Endodermal cell (in vitro differentiated cells): Measurements from ENCODE around the gene SLC29A4. TPM values are rescaled to one million over a fixed set of nuclear protein-coding genes. Genes with fewer than 3 reads are reported as not detected.
"Not testable (repeated sequence)": the region's sequence is repeated elsewhere in the genome, so short reads cannot be mapped to it uniquely, and the experiment has no call there.

Source experiments
- DNase-seq: peaks from one replicate; pipeline ENCODE4 v3.0.0-alpha.2; 2017
- H3K27ac ChIP-seq: 2 replicates; pipeline ENCODE4 v1.5.1; 2013; ENCODE audit warnings: mild to moderate bottlenecking, low read depth, low read length, moderate library complexity
- H3K27me3 ChIP-seq: 2 replicates; pipeline ENCODE4 v1.6.1; 2013; ENCODE audit warnings: mild to moderate bottlenecking, low read length, moderate library complexity; ENCODE audit not compliant: insufficient read depth, control insufficient read depth, poor library complexity, severe bottlenecking
- H3K36me3 ChIP-seq: 2 replicates; pipeline ENCODE4 v1.7.0; 2013; ENCODE audit warnings: mild to moderate bottlenecking, low read length, moderate library complexity; ENCODE audit not compliant: control insufficient read depth, insufficient read depth
- H3K4me1 ChIP-seq: one replicate; pipeline ENCODE4 v1.7.0; 2013; ENCODE audit warnings: low read length; ENCODE audit not compliant: control insufficient read depth, insufficient read depth
- H3K4me3 ChIP-seq: 2 replicates; pipeline ENCODE4 v1.5.1; 2013; ENCODE audit warnings: mild to moderate bottlenecking, low read length, moderate library complexity
- H3K9ac ChIP-seq: 2 replicates; pipeline ENCODE4 v1.6.1; 2013; ENCODE audit warnings: mild to moderate bottlenecking, low read length, moderate library complexity; ENCODE audit not compliant: poor library complexity, severe bottlenecking; ENCODE audit errors: extremely low read depth
- H3K9me3 ChIP-seq: 2 replicates; pipeline ENCODE4 v1.6.1; 2013; ENCODE audit warnings: mild to moderate bottlenecking, low read length, moderate library complexity; ENCODE audit not compliant: control insufficient read depth
- H3K27ac Mint-ChIP-seq: 2 replicates; pipeline ENCODE4 v1.8.0; 2020; ENCODE audit warnings: mixed read lengths
- H3K27me3 Mint-ChIP-seq: 2 replicates; pipeline ENCODE4 v1.8.0; 2021; ENCODE audit warnings: mild to moderate bottlenecking, mixed read lengths; ENCODE audit not compliant: insufficient read depth
- H3K36me3 Mint-ChIP-seq: 2 replicates; pipeline ENCODE4 v1.8.0; 2020; ENCODE audit warnings: low read depth, mixed read lengths
- H3K4me1 Mint-ChIP-seq: 2 replicates; pipeline ENCODE4 v1.8.0; 2020; ENCODE audit warnings: mixed read lengths
- H3K4me3 Mint-ChIP-seq: 2 replicates; pipeline ENCODE4 v1.8.0; 2020; ENCODE audit warnings: mild to moderate bottlenecking, moderate library complexity, mixed read lengths
- H3K9me3 Mint-ChIP-seq: 2 replicates; pipeline ENCODE4 v1.8.0; 2020; ENCODE audit warnings: mild to moderate bottlenecking, mixed read lengths
- CTCF ChIP-seq: fragments of 200-600 bp; sonication (generic); conservative IDR thresholded peaks from 2 replicates; pipeline ENCODE4 v1.5.0; 2021; ENCODE audit warnings: antibody characterized with exemption, mild to moderate bottlenecking
- WGBS, 2 experiments: methylation state at CpG; one replicate each; pipeline versions ENCODE4 v1.1.5 to v1.1.7; 2013; ENCODE audit warnings: missing lambda C conversion rate in 2 of 2, mixed read lengths in 1 of 2; ENCODE audit not compliant: insufficient coverage in 1 of 2, insufficient read length in 1 of 2; 5-methylcytosine and 5-hydroxymethylcytosine counted together
- total RNA-seq, 2 donors: library from RNA; stranded (reverse); fragmentation: NEBNext Ultra II Directional in 1 of 2; extraction: Animal tissue kit (Norgen Biotek cat#: 25700) in 1 of 2; gene quantifications; 2 replicates in 1 of 2; 3 replicates in 1 of 2; pipeline ENCODE4 v1.2.1, GENCODE V29; 2021

Gene SLC29A4
- total RNA-seq, 2 donors from 2014 or later, result 15.0 to 23.8 TPM

GRCh38 chr7:5255832-5256231 lies 26.9 kb upstream of the SLC29A4 start:
- 83 to 94% methylated on average over 3 of the region's 3 CpGs for WGBS, 2 experiments
- H3K4me1 ChIP-seq, result no peaks in the 10 kb centered on the region
- no peaks in the 10 kb centered on the region for H3K36me3 Mint-ChIP-seq
- no peaks in the 10 kb centered on the region for H3K9me3 Mint-ChIP-seq
- peaks cover 10% of the 10 kb centered on the region for H3K4me1 Mint-ChIP-seq
- no peak overlapping the region for H3K27ac Mint-ChIP-seq
- H3K9me3 ChIP-seq, result no peaks in the 10 kb centered on the region
- H3K9ac ChIP-seq, result no peak overlapping the region
- H3K4me3 Mint-ChIP-seq, result no peak overlapping the region
- H3K36me3 ChIP-seq, result no peaks in the 10 kb centered on the region
- no peak overlapping the region for H3K4me3 ChIP-seq
- no peaks in the 10 kb centered on the region for H3K27me3 ChIP-seq
- TF ChIP-seq CTCF, result no peak
- H3K27ac ChIP-seq, result no peak overlapping the region
- no peak for DNase-seq
- H3K27me3 Mint-ChIP-seq, result no peaks in the 10 kb centered on the region

GRCh38 chr7:5260530-5261068 lies 22.1 kb upstream of the SLC29A4 start:
- H3K36me3 Mint-ChIP-seq, H3K4me3 ChIP-seq, H3K4me1 Mint-ChIP-seq, H3K9ac ChIP-seq, H3K27ac ChIP-seq, H3K9me3 Mint-ChIP-seq, H3K27me3 ChIP-seq, H3K9me3 ChIP-seq, H3K4me3 Mint-ChIP-seq, H3K36me3 ChIP-seq, H3K27ac Mint-ChIP-seq, DNase-seq, H3K4me1 ChIP-seq, H3K27me3 Mint-ChIP-seq: not testable (repeated sequence)
- 91 to 92% methylated on average over 13 to 15 of the region's 15 CpGs for WGBS, 2 experiments

GRCh38 chr7:5263066-5263465 lies 19.7 kb upstream of the SLC29A4 start:
- not testable (repeated sequence) for H3K27me3 ChIP-seq, H3K4me3 ChIP-seq, H3K27ac Mint-ChIP-seq, H3K4me1 Mint-ChIP-seq, DNase-seq, H3K9ac ChIP-seq, H3K27ac ChIP-seq, H3K4me3 Mint-ChIP-seq, H3K9me3 ChIP-seq, H3K9me3 Mint-ChIP-seq, H3K36me3 ChIP-seq, H3K36me3 Mint-ChIP-seq, H3K4me1 ChIP-seq
- WGBS, 2 experiments, result 40 to 55% methylated on average over 2 to 10 of the region's 10 CpGs
- H3K27me3 Mint-ChIP-seq, result peaks cover 17% of the 10 kb centered on the region

GRCh38 chr7:5265320-5266190 lies 17.2 kb upstream of the SLC29A4 start:
- H3K27me3 ChIP-seq, result no peaks in the 10 kb centered on the region
- H3K9ac ChIP-seq, result no peak overlapping the region
- no peaks in the 10 kb centered on the region for H3K36me3 ChIP-seq
- no peaks in the 10 kb centered on the region for H3K9me3 ChIP-seq
- no peak for TF ChIP-seq CTCF
- H3K4me3 Mint-ChIP-seq, result no peak overlapping the region
- DNase-seq, result no peak
- H3K36me3 Mint-ChIP-seq, result no peaks in the 10 kb centered on the region
- H3K4me1 ChIP-seq, result no peaks in the 10 kb centered on the region
- H3K9me3 Mint-ChIP-seq, result peaks cover 6% of the 10 kb centered on the region
- no peak overlapping the region for H3K4me3 ChIP-seq
- WGBS, 2 experiments, result 79 to 86% methylated on average over 8 to 19 of the region's 19 CpGs
- H3K4me1 Mint-ChIP-seq, result peaks cover 12% of the 10 kb centered on the region
- peak overlapping the region; percentile 83 for H3K27ac ChIP-seq
- no peak overlapping the region for H3K27ac Mint-ChIP-seq
- H3K27me3 Mint-ChIP-seq, result peaks cover 29% of the 10 kb centered on the region
